ENCODE results near the gene KCNH2.

Gene KCNH2

GRCh38 chr7:150994838-150995510 is 16.9 kb upstream of the KCNH2 start:
- no peak for DNase-seq (ENCODE audit: low spot score)

GRCh38 chr7:150994141-150994837 is 16.2 kb upstream of the KCNH2 start:
- DNase-seq (ENCODE audit: low spot score) = no peak

- no peak for DNase-seq (ENCODE audit: low spot score)
Measured at GRCh38 chr7:150993511-150993910, 15.4 kb upstream of the KCNH2 start.

DNA sequence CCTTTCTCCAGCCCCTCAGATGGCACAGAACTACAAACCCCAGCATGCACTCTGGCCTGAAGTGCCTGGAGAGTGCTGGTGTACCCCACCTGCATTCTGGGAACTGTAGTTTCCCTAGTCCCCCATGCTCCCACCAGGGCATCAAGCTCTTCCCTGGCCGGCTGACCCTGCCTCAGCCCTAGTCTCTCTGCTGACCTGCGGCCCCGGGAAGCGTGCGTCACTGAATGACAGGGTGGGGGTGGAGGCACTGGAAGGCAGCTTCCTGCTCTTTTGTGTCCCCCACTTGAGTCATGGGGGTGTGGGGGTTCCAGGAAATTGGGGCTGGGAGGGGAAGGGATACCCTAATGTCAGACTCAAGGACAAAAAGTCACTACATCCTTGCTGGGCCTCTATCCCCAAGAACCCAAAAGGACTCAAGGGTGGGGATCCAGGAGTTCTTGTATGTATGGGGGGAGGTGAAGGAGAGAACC is 14.7 kb upstream of the KCNH2 start:
- DNase-seq (ENCODE audit: low spot score) = no peak

DNA sequence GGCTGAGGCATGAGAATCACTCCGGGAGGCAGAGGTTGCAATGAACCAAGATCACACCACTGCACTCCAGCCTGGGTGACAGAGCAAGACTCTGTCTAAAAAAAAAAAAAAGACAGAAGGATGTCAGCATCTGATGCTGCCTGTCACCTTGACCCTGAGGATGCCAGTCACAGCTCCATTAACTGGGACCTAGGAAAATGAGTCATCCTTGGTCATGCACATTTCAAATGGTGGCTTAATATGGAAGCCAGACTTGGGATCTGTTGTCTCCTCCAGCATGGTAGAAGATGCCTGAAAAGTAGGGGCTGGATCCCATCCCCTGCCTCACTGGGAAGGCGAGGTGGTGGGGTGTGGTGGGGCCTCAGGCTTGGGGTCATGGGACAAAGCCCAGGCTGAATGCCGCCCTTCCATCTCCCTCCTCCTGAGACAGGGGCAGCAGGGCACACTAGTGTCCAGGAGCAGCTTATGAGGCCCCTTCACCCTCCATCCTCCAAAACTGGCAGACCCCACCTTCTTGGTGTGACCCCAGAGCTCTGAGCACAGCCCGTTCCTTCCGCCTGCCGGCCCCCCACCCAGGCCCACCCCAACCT is 14.0 kb upstream of the KCNH2 start:
- DNase-seq (ENCODE audit: low spot score) = no peak

GRCh38 chr7:150990416-150991186 is 12.5 kb upstream of the KCNH2 start, which contains the start of gene NOS3:
Gene NOS3 (plus strand): TSS chr7:150991017. CDS start chr7:150993804, 2,787 bp downstream.
- no peak for DNase-seq (ENCODE audit: low spot score)

GRCh38 chr7:150989456-150989855 is 11.3 kb upstream of the KCNH2 start:
- DNase-seq (ENCODE audit: low spot score) = no peak

DNA sequence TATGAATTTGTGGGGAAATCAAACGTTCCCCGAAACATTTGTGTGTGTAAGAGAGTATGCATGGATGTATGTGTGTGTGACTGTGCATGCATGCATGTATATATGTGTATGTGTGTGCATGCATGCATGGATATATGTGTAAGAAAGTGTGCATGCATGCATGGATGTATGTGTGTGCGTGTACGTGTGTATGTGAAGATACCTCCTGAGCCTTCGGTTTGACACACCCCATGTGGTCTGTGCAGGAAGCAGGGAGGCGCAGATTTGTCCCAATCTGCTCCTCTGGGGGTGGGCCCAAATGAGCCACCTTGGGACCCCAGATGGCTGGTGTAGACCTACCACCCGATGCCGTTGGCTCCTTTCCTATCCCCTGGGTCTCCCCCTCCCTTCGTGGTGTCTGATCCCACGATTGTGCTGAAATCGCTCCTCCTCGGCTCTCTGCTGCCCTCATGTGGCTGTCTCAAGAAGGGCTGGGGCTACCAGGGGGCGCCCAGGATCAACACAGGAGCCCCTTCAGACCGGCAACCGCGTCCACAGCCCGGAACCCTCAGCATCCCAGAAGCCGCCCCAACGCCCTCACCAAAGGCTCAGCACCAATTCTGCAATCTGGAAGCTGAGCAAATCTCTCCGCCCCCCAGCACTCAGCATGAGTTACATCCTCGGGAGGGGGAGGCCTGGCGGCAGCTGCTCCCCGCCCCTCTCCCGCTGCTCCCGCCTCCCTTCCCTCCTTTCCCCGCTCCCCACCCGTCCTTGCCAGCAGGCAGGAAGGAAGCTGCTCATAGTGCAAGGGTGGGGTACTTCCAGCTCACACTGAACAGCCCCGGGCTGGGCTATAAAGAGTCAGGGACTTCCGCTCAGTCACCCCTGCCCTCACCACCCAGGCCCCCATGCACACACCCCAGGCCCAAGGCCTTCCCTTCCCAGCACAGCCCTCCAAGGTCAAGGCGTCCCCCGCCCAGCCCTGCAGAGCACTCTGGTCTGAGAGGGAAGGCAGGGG is 10.4 kb upstream of the KCNH2 start:
- DNase-seq (ENCODE audit: low spot score) = peak; percentile 82

DNA sequence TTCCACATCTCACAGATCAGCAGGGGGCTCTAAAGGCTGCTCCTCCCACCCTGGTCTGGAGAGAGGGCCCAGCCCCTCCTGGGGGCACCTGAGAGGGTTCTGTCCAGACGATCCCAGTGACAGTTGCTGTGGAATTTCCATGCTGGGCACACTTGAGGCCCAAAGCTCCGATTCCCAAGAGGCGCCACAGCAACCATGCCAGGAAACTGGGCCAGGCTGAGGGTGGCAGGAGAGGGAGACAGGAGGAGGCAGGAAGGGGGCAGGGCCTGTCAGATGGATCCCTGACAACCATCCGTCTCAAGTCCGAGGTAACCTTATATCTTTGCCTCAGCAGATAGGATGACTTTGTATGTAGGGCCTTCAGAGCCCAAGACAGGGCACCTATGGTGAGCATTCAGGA is 8.4 kb upstream of the KCNH2 start:
- DNase-seq (ENCODE audit: low spot score) = no peak

GRCh38 chr7:150986099-150986512 is 8.0 kb upstream of the KCNH2 start:
- DNase-seq (ENCODE audit: low spot score) = peak; percentile 63

GRCh38 chr7:150983893-150984368 is 5.8 kb upstream of the KCNH2 start:
- DNase-seq (ENCODE audit: low spot score) = no peak

DNA sequence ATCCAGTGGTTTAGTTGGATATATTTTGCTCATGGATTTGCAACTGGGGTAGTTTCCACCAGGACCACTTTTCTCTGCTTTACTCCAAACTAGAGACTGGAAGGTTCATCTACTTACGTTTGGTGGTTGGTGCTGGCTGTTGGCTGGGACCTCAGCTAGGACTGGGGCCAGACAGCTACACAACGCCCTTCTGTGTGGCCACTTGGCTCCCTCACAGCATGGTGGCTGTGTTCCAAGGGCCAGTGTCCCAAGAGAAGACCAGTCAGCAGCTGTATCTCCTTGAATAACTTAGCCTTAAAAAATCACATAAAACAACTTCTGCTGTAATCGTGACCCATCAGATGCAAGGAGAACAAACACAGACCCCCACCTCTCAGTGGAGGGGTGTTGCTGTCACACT is 4.2 kb upstream of the KCNH2 start:
- no peak for DNase-seq (ENCODE audit: low spot score)

- no peak for DNase-seq (ENCODE audit: low spot score)
Measured at GRCh38 chr7:150981644-150982043, 3.5 kb upstream of the KCNH2 start.

- no peak for DNase-seq (ENCODE audit: low spot score)
Measured at GRCh38 chr7:150980663-150981062, 2.5 kb upstream of the KCNH2 start.

GRCh38 chr7:150979713-150980390 is 1.7 kb upstream of the KCNH2 start:
- no peak for DNase-seq (ENCODE audit: low spot score)

- no peak for DNase-seq (ENCODE audit: low spot score)
Measured at GRCh38 chr7:150977382-150978125, 567 bp downstream of the KCNH2 start.

GRCh38 chr7:150976529-150977381 is 1.4 kb downstream of the KCNH2 start:
- DNase-seq (ENCODE audit: low spot score) = no peak

DNA sequence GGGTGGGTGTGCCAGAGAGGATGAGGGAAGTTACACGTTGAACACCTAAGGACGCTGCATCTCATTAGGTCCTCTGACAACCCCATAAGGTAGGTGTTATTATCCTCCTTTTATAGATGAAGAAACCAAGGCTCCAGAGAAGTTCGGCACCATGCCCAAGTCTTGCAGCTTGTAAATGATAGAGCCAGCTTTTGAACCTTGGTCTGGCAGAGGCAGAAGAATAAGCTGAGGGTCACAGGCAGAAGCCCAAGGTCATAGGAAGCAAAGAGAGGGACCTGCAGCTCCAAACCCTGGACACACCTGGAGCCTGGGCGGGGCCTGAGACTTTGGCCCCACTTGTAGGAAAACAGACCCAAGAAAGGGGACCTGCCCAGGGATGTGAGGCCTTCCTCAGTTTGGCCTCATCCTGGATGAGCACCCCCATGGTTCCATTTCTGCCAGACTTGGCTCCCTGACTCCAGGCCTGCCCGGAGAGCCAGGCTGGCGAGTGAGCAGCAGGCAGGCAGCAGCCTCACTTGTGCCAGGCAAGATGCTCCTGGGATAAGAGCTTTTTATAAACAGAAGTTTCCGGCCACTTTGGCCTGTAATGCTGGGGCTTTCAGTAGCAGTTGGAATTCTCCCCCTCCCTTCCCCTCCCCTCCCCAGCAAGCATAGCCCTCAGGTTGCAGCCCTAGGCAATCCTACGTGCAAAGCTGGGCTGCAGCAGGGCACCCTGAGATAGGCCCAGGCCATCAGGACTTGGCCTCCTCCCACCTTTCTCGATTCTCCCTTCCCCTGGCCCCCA is 2.4 kb downstream of the KCNH2 start:
- DNase-seq (ENCODE audit: low spot score) = no peak

All from germinal center (tissue), 1 donor.